H9 (cell line): ENCODE measurements around the gene KRT32. TPM values are rescaled to one million over a fixed set of nuclear protein-coding genes. Genes with fewer than 3 reads are reported as not detected.

Experiments used
- DNase-seq: peaks from one replicate; pipeline ENCODE4 v3.0.0-alpha.2; 2017
- H2AFZ ChIP-seq: one replicate; pipeline ENCODE4 v1.6.1; 2013; ENCODE audit warnings: mild to moderate bottlenecking, low read length, control low read depth, moderate library complexity
- H2AK5ac ChIP-seq: 2 replicates; pipeline ENCODE4 v1.6.1; 2013; ENCODE audit warnings: low read length, control low read depth, mixed read lengths; ENCODE audit not compliant: insufficient read length
- H2BK120ac ChIP-seq: one replicate; pipeline ENCODE4 v1.6.1; 2013; ENCODE audit warnings: low read depth, mild to moderate bottlenecking, low read length, control low read depth, inconsistent platforms; ENCODE audit not compliant: poor library complexity, severe bottlenecking
- H2BK12ac ChIP-seq: 2 replicates; pipeline ENCODE4 v1.6.1; 2013; ENCODE audit warnings: low read length, control low read depth, mixed read lengths, low read depth; ENCODE audit not compliant: insufficient read length
- H2BK15ac ChIP-seq: 2 replicates; pipeline ENCODE4 v1.6.1; 2013; ENCODE audit warnings: low read depth, low read length, control low read depth
- H2BK20ac ChIP-seq: one replicate; pipeline ENCODE4 v1.6.1; 2013; ENCODE audit warnings: low read depth, mild to moderate bottlenecking, low read length, control low read depth, inconsistent platforms; ENCODE audit not compliant: poor library complexity, severe bottlenecking
- H2BK5ac ChIP-seq: 2 replicates; pipeline ENCODE4 v1.6.1; 2013; ENCODE audit warnings: low read length, control low read depth, mixed read lengths; ENCODE audit not compliant: insufficient read length
- H3K14ac ChIP-seq: 2 replicates; pipeline ENCODE4 v1.6.1; 2013; ENCODE audit warnings: low read length, control low read depth; ENCODE audit not compliant: insufficient read depth
- H3K18ac ChIP-seq: 2 replicates; pipeline ENCODE4 v1.6.1; 2013; ENCODE audit warnings: low read depth, mild to moderate bottlenecking, mixed read lengths, low read length, control low read depth; ENCODE audit not compliant: insufficient read length
- H3K23ac ChIP-seq: 2 replicates; pipeline ENCODE4 v1.6.1; 2013; ENCODE audit warnings: low read length, control low read depth, mixed read lengths, low read depth; ENCODE audit not compliant: insufficient read length
- H3K23me2 ChIP-seq: 2 replicates; pipeline ENCODE4 v1.6.1; 2013; ENCODE audit warnings: low read depth, mild to moderate bottlenecking, mixed read lengths, low read length, control low read depth; ENCODE audit not compliant: insufficient read length, poor library complexity, severe bottlenecking
- H3K27ac ChIP-seq: 2 replicates; pipeline ENCODE4 v1.5.1; 2013; ENCODE audit warnings: low read length, control low read depth, mixed read lengths, low read depth; ENCODE audit not compliant: insufficient read length
- H3K27me3 ChIP-seq: 2 replicates; pipeline ENCODE4 v1.6.1; 2013; ENCODE audit warnings: low read length, control low read depth, inconsistent platforms; ENCODE audit not compliant: insufficient read depth
- H3K4ac ChIP-seq: 2 replicates; pipeline ENCODE4 v1.6.1; 2013; ENCODE audit warnings: low read depth, mild to moderate bottlenecking, control low read depth, inconsistent platforms, low read length, moderate library complexity
- H3K4me1 ChIP-seq: 2 replicates; pipeline ENCODE4 v1.6.1; 2013; ENCODE audit warnings: low read length, control low read depth, inconsistent platforms; ENCODE audit not compliant: insufficient read depth
- H3K4me2 ChIP-seq: 2 replicates; pipeline ENCODE4 v1.6.1; 2013; ENCODE audit warnings: low read length, control low read depth, mixed read lengths; ENCODE audit not compliant: insufficient read length, insufficient read depth
- H3K56ac ChIP-seq: 2 replicates; pipeline ENCODE4 v1.6.1; 2013; ENCODE audit warnings: low read depth, mild to moderate bottlenecking, mixed read lengths, low read length, control low read depth; ENCODE audit not compliant: insufficient read length
- H3K79me1 ChIP-seq: 2 replicates; pipeline ENCODE4 v1.6.1; 2013; ENCODE audit warnings: low read depth, mild to moderate bottlenecking, moderate library complexity, low read length, control low read depth, inconsistent platforms; ENCODE audit not compliant: insufficient read depth, poor library complexity, severe bottlenecking
- H3K79me2 ChIP-seq: 2 replicates; pipeline ENCODE4 v1.6.1; 2013; ENCODE audit warnings: low read length, control low read depth, inconsistent platforms; ENCODE audit not compliant: insufficient read depth
- H3K9ac ChIP-seq: 2 replicates; pipeline ENCODE4 v1.6.1; 2013; ENCODE audit warnings: low read length, control low read depth, mixed read lengths; ENCODE audit not compliant: insufficient read length; ENCODE audit errors: extremely low read depth
- H3K9me3 ChIP-seq: one replicate; pipeline ENCODE4 v1.6.1; 2013; ENCODE audit warnings: low read depth, low read length, inconsistent platforms; ENCODE audit not compliant: control insufficient read depth
- H3T11ph ChIP-seq: one replicate; pipeline ENCODE4 v1.6.1; 2013; ENCODE audit warnings: mild to moderate bottlenecking, low read length, control low read depth, inconsistent platforms
- H4K20me1 ChIP-seq: one replicate; pipeline ENCODE4 v1.6.1; 2013; ENCODE audit not compliant: control insufficient read depth, insufficient read length, insufficient read depth
- H4K5ac ChIP-seq: 2 replicates; pipeline ENCODE4 v1.6.1; 2013; ENCODE audit warnings: low read depth, mild to moderate bottlenecking, mixed read lengths, low read length, control low read depth; ENCODE audit not compliant: insufficient read length
- H4K8ac ChIP-seq: replicated peaks from 2 replicates; pipeline ENCODE4 v1.6.1; 2013; ENCODE audit warnings: low read length, control low read depth, mixed read lengths, low read depth; ENCODE audit not compliant: insufficient read length
- H4K91ac ChIP-seq: 2 replicates; pipeline ENCODE4 v1.6.1; 2013; ENCODE audit warnings: low read depth, mild to moderate bottlenecking, moderate library complexity, mixed read lengths, low read length, control low read depth; ENCODE audit not compliant: insufficient read length
- H3K27ac Mint-ChIP-seq, 3 experiments: 2 replicates in 2 of 3; 3 replicates in 1 of 3; pipeline ENCODE4 v1.8.0; 2020 to 2021; ENCODE audit warnings: mixed read lengths in 3 of 3, mild to moderate bottlenecking in 1 of 3, moderate library complexity in 1 of 3
- H3K27me3 Mint-ChIP-seq: 2 replicates; pipeline ENCODE4 v1.8.0; 2021; ENCODE audit warnings: low read depth, mild to moderate bottlenecking, moderate library complexity, mixed read lengths
- H3K36me3 Mint-ChIP-seq, 3 experiments: 2 replicates in 2 of 3; 3 replicates in 1 of 3; pipeline ENCODE4 v1.8.0; 2020 to 2021; ENCODE audit warnings: low read depth in 3 of 3, mixed read lengths in 3 of 3; ENCODE audit not compliant: insufficient read depth in 1 of 3
- H3K4me1 Mint-ChIP-seq, 2 experiments: 2 replicates each; pipeline ENCODE4 v1.8.0; 2020; ENCODE audit warnings: mixed read lengths in 2 of 2
- H3K4me3 Mint-ChIP-seq, 2 experiments: 2 replicates in 1 of 2; 3 replicates in 1 of 2; pipeline ENCODE4 v1.8.0; 2020 to 2021; ENCODE audit warnings: mild to moderate bottlenecking in 2 of 2, mixed read lengths in 2 of 2, moderate library complexity in 1 of 2
- H3K9me3 Mint-ChIP-seq, 2 experiments: 2 replicates in 1 of 2; 3 replicates in 1 of 2; pipeline ENCODE4 v1.8.0; 2020; ENCODE audit warnings: mild to moderate bottlenecking in 2 of 2, mixed read lengths in 2 of 2, moderate library complexity in 1 of 2
- CTCF ChIP-seq: fragments of 200-600 bp; sonication (generic); conservative IDR thresholded peaks from 3 replicates; pipeline ENCODE4 v1.8.0; 2021; ENCODE audit warnings: antibody characterized with exemption, mild to moderate bottlenecking
- WGBS: extraction: QIAGEN DNeasy Blood & Tissue Kit; methylation state at CpG from one replicate; pipeline ENCODE4 v1.1.7; 2013; ENCODE audit warnings: missing lambda C conversion rate, low lambda C conversion rate, mixed read lengths; ENCODE audit not compliant: insufficient read length; ENCODE audit errors: extremely low coverage; 5-methylcytosine and 5-hydroxymethylcytosine counted together
- total RNA-seq: library from RNA; stranded (reverse); gene quantifications from 2 replicates; pipeline ENCODE4 v1.2.1, GENCODE V29; 2021

Gene KRT32
- total RNA-seq, 1 experiment from 2014 or later = not detected

DNA sequence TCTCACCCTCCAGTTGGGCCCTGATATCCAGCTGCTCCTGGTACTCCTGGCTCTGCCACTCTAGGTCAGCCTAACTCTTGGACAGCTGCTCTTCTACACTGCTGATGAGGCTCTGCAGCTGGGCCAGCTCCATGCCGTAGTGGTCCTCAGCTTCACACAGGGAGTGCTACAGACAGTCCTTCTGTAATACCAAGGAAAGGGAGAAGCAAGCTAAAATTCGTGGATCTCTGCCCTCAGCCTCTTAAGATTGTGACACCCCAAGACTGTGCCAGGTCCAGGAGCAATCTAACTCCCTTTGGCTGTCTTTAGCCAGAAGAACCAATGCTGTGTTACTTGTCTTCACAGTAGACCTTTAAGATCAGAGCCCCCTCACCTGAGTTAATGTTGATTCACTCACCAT, 18.7 kb downstream of the KRT32 start:
- H3K18ac ChIP-seq = no peak overlapping the region
- no peak overlapping the region for H3K4ac ChIP-seq
- H2BK5ac ChIP-seq = no peak overlapping the region
- no peak overlapping the region for H3K27ac ChIP-seq
- H2BK20ac ChIP-seq = no peak overlapping the region
- H2BK120ac ChIP-seq = no peak overlapping the region
- Mint-ChIP-seq H3K27me3 (peaks cover 20% of the 10 kb centered on the region), H3K9me3 (peaks cover 3 to 13% of the 10 kb centered on the region in 2 experiments), H3K4me3 (no peak overlapping the region), H3K36me3 (no peaks in the 10 kb centered on the region; a peak in 4 of 7 replicates), H3K4me1 (no peaks in the 10 kb centered on the region), H3K27ac (no peak overlapping the region)
- no peaks in the 10 kb centered on the region for H3K4me1 ChIP-seq
- H3K79me1 ChIP-seq = no peaks in the 10 kb centered on the region
- H3K23ac ChIP-seq = no peak overlapping the region
- no peak overlapping the region for H3K9ac ChIP-seq
- H3K9me3 ChIP-seq = peaks cover 12% of the 10 kb centered on the region
- no peak overlapping the region for H2AFZ ChIP-seq
- H3K14ac ChIP-seq = no peak overlapping the region
- H3K56ac ChIP-seq = no peak overlapping the region
- H4K8ac ChIP-seq = no peak overlapping the region
- no peak overlapping the region for H3K4me2 ChIP-seq
- DNase-seq = no peak
- H4K5ac ChIP-seq = no peak overlapping the region
- no peak overlapping the region for H2AK5ac ChIP-seq
- H4K20me1 ChIP-seq = no peaks in the 10 kb centered on the region
- no peak for TF ChIP-seq CTCF
- H2BK15ac ChIP-seq = no peak overlapping the region
- H3T11ph ChIP-seq = no peak overlapping the region
- no peak overlapping the region for H2BK12ac ChIP-seq
- no CpG with 5 or more reads among the region's 2 CpGs for WGBS
- no peaks in the 10 kb centered on the region for H3K23me2 ChIP-seq
- H3K27me3 ChIP-seq = no peaks in the 10 kb centered on the region
- H3K79me2 ChIP-seq = no peaks in the 10 kb centered on the region
- no peak overlapping the region for H4K91ac ChIP-seq
